DMS53 (cell line): ENCODE measurements around the gene KRT33B.
A peak's percentile ranks its signal among the peaks of the same experiment; 100 is the strongest.
"Not testable (repeated sequence)": the region's sequence is repeated elsewhere in the genome, so short reads cannot be mapped to it uniquely, and the experiment has no call there.

Experiments used
- DNase-seq: peaks from one replicate; lab custom pipeline; 2025; lab: John Stamatoyannopoulos, UW

The KRT33B gene

DNA sequence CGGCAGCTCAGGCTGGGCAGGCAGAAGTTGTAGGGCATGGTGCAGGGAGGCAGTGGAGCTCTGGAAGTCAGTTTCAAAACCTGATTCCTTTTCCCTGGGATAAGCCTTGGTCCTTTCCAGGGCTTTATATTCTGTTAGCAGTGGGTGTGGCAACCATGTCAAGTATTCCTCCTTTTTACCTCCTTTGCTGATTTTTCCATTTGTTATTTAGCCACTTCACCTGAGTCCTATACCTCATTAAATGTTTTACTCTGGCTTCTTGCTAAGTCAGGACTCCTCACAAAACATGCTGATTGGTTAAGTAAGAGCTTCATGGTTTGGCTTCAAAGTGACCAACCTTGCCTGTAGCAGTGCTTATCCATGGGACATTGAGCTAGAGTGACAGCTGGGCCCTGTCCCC is at the start of gene KRT33B:
Gene KRT33B, minus strand, starts transcription at position 101 of the 400 bp plus-strand sequence. Its CDS starts 63 bp downstream, at position 38.
- no peak for DNase-seq

DNA sequence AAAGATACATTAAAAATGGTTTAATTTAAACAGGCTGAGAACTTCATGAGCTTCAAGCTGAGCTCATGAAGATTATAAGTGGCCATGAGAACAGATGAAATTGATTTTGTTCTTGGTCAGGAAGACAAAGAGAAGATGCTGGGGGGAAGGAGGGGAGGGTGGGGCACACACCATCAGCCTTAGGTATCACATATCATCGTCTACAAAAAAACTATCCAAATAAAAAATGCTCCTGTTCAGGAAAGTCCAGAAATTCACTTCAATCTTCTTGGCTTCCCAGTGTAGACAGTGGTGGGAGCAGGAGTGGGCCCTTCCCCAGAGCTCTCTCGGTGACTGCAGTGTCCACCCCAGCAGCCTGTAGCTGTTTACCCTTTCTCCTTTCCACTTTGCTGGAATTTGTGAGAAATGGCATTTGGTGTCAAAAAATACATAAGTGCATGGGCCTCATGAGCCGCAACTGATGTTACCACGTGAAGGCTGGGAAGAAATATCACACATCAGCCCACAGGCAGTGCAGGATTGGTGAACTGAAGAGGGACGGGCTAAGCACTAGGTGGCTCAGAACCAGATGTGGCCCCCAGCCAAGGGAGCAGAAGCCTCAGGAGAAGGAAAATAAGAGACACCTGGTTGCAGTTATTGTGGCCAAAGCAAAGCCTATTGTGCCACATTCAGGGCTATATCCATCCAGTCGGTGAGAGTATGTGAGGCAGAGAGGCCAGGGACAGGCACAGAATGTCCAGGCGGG is 48.7 kb upstream of the KRT33B start:
- DNase-seq, result no peak

DNA sequence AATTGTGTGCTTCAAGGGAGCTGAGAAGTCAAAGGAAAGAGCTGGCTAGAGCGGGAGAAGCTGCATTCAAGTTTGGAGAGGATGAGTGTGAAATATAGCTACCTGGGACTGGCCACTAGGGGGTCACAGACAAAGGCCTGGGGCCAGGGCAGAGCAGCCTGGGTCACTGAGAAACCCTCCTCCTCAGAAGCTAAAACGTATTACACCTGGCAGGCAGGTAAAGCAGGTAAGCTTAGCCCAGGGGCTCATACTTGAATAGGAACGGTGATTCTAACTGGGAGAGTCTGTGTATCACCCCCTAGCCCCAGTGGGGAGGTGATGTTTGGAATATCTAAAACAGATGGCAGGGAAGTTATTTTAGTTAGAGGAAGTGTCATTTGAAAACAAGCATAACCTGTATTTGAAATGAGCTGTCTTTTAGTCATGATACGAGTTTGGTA is 48.0 kb upstream of the KRT33B start:
- DNase-seq, result peak; percentile 55

DNA sequence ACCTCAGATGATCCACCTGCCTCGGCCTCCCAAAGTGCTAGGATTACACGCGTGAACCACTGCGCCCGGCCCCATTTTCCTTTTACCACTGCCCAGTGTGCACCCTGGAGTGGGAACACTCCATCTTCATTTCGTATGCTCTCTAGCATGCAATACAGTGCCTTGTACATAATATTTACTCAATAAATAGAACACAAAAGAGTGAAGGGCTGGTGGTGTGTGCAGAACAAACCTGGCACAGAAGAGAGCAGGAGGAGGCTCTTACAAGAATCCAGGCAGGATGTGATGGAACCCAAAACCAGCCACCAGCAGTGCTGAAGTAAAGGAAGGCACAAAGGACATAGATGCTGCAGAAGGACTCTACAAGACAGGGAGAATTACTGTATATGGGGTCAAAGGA is 47.5 kb upstream of the KRT33B start:
- DNase-seq, result peak; percentile 62

DNA sequence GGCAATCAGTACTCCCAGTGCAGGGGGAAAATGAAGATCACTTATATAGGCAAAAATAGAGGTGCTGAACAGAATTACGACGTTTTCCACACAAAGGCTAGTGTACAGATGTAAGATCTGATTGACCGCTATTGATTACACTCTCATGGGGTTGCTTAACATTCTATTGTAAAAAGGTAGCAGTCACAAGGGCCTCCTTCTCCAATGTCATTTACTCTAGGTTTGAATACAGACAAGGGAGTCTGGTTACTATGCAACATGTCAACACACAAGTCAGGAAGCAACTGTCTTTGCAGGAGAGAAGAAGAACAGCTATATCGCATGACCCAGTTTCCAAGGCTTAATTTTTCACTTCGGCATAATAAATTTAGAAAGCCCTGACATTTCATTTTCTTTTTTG is 46.9 kb upstream of the KRT33B start:
- peak; percentile 43 for DNase-seq

DNA sequence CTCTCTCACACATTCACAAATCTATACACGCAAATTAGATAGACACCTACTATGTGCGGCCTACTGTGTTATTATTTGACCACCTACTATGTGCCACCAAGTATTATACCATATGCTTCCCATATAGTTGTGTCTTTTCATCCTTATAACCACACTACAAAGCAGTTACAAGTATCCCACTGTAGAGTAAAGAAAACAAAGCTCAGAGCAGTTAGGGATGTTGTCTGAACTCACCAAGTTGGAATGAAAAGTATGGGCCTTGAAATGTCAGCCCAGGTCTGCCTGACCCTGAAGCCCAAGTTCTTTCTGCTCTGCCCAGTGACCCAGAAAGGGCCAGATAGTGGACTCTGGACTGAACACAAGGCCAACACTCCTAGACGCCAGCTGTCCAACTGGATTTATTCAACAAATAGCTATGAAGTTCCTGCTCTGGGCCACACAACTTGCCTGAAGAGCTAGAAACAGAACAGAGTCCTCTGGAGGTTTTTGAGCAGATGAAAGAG is 46.3 kb upstream of the KRT33B start:
- DNase-seq, result peak; percentile 6

DNA sequence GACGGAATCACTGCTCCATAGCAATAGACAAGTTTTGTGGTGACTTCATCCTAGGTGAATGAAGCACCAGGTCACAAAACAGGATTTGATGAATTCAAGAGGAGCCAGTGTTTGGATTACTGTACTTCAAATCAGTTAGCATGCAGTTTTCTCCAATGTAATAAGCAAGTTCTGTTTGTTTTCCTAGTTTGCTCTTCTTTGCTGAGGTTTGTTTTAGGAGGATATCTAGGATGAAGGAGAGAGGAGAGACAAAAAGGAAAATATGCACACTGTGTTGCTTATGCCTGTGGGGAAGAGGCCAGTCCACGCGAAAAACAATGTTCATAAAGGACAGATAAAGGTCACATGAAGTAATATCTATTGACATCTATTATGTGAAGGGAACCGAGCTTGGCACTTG is 45.8 kb upstream of the KRT33B start:
- DNase-seq, result peak; percentile 51

DNA sequence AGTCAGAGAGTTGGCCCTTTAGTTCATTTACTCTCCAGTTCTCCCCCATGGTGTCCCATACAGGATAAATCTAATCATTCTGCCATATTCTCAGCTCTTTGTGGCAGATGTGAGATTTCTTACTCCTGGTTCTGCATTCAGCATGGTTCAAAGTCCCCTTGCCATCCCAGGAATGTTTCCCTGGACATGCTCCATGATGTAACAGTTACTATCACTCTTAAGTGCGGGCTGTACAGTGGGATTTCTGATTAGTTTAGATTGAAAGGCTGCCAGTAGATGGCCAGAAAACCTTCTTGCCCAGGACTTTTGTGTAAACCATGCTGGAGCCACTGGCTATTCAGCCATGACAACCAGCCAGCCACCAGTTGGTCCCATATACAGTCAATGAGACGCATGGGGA is 44.4 kb upstream of the KRT33B start:
- DNase-seq, result no peak

DNA sequence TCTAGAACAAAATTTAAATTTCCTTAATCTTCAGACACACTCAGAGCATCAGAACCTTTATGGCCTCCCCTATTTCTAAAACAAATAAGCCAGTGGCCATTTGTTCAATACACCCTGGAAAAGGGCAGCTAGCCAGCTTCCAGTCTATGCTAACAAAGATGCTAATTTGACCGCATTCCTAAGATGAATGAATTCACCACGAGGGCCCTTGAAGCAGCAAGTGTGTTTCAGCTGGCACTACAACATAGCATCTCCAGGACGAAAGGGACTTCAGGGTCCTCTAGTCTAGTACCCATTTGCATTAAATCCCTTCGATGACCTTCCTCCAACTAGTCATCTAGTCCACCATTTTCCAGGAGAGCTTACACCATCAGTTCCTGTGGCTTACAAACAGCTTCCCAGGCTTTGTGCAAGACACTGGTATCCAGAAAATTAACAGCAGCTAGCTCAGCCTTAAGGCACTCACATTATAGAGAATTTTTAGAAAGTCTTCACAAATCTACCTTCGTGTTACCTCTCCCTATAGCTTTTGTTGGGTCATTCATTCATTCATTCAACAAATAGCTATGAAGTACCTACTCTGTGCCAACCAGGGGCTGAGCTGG is 43.8 kb upstream of the KRT33B start:
- DNase-seq, result no peak

DNA sequence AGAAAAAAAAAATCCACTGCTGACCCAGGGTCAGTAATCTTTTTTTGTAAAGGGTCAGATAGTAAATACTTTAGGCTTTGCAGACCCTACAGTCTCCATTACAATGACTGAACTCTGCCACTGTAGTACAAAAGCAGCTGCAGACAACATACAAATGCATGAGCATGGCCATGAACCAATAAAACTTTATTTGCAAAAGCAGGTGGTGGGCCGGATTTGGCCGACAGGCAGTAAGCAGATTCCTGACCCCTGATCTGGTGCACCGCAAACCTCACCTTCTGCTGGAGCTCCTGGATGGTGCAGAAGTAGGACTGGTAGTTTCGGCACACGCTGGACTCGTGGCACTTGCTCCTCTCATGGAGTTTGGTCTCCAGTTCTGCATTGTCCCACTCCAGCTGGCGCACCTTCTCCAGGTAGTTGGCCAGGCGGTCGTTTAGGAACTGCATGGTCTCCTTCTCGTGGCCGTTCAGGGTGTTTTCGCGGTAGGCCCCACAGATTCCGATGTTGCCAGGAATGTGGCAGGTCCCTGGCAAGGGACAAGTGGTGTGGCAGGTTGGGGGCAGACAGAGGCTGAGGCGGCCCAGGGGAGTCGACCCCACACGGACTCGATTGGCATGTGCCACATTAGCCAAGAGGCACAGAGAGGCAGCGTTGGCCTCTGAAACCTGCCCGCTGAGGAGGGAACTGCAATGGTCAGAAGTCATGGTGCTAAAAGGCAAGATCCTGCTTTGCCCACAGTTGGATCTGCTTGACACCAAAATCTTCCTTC is 41.6 kb upstream of the KRT33B start:
- DNase-seq, result no peak

DNA sequence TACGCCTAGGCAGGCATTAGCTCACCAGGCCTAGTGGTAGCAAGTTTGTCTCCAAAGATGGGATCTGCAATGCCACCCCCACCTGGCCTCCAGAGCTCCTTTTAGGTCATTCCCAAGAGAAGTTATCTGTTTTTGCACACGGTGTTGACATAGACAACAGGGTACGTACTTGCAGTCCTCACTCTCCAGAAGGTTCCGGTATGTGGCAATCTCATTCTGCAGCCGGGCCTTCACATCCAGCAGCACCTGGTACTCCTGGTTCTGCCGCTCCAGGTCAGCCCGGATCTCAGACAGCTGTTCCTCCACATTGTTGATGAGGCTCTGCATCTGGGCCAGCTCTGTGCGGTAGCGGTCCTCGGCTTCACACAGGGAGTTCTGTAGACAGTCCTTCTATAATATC is 37.6 kb upstream of the KRT33B start:
- DNase-seq, result no peak

DNA sequence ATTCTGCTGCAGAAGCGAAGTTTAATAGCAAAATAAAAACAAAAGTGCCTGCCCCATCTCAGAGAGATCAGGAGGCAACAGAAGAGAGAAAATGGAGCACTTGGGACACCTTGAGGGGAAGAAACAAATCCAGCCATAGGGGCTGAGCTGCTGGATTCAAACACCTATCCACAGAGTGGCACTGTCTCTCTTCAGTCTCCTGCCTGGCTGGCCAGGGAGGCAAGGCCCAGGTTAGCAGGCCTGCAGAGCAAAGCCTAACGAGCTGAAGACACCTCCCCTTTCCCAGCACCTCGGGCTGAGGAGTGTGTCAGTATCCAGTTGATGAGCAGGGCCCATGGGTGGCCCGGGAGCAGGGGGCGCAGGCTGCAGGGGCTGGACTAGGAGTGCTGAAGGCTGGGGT is 36.6 kb upstream of the KRT33B start:
- no peak for DNase-seq

DNA sequence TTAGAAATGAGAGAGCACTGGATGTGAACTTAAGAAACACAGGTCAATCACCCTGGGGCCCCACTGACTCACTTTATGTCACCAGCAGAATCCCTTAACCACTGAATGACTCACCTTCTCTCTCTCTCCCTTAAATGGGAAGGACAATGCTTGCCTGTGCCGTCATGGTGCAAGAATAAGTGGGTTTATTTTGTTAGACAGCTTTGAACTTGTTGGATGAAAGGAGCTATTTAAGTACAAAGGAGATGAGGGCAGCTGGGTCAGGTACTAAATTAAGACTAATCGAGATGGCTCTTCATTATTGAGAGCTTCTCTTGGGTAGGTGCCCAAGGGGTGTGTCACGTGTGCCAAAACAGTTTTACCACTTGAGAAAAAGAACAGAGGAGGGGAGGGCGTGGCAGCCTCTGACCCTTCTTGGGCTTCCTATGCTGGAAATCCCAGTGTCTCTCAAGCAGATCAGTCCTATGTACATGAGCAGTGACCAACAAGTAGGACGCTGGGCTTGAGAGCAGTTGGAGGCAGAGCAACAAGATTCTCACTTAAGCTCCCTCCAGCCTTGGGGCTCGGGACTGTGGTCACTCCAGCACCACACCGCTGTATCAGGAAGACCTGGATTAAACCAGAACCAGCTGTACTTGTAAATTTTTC is 34.5 kb upstream of the KRT33B start:
- peak; percentile 88 for DNase-seq

DNA sequence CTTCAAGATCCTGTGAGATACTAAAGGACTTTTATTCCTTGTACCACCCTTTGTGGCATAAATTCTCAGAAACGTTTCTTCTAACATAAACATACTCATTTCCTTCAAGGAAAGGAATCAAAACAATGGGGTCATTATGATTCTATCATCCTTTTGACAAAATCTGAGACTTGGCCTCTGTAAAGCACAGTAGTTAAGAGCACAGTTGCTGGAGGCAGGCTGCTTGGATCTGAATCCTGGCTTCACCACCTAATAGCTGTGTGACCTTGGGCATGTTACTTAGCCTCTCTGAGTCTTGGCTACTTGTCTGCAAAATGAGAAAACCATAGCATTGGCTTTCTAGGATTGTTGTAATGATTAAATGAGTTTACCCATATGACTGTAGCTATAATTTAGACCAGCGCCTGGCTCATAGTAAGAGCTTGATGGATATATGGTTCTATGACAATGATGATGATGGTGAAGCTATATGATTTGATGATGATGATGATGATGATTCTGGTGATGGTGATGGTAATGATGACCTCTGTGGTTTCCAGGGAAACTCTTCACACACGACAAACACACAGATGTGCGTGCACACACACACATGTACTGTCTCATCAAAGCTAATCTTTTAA is 33.9 kb upstream of the KRT33B start:
- no peak for DNase-seq

DNA sequence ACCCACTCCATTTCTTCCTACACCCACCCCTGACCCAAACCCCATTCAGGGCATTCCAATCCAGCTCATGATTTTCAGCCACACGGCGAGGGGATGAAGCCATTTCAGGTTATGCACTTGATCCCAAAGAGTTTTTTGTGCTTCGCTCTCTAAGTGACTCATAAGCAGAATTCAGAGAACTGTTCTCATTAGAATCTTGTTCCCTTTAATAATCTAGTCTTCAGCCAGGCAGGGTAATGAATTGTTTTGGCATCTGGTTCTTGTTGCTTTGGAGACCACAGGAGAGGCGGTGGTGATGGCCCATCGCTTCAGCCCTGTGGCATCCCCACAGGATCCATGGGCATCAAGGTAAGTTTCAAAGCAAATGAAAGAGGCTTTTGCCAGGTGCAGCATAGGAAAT is 32.5 kb upstream of the KRT33B start:
- DNase-seq, result no peak

DNA sequence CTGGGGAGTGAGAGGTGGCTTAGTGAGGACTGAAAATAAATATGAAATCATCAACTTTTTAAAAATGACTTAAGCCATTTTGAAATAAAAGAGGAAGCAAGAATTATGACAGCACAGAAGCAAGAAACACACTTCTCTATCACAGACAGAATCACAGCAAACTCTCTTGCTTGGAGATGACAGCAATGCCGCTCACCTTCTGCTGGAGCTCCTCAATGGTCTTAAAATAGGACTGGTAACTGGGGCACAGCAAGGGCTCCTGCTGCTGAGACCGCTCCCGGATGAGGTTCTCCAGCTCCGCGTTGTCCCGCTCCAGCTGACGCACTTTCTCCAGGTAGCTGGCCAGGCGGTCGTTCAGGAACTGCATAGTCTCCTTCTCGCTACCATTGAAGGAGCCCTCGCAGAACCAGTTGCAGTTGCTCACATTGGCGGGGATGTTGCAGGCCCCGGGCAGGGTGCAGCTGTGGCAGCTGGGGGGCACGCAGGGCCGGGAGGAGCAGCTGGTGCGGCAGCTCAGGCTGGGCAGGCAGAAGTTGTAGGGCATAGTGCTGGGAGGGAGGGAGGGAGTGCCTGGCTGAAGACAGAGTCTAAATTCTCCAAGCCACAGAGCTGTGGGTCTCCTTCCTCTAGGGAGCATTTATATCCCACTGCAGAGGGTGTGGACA is 27.5 kb upstream of the KRT33B start, which contains the start of gene KRT31:
Gene KRT31, minus strand, starts transcription at position 613 of the 665 bp plus-strand sequence. Its CDS starts 69 bp downstream, at position 544.
- no peak for DNase-seq

DNA sequence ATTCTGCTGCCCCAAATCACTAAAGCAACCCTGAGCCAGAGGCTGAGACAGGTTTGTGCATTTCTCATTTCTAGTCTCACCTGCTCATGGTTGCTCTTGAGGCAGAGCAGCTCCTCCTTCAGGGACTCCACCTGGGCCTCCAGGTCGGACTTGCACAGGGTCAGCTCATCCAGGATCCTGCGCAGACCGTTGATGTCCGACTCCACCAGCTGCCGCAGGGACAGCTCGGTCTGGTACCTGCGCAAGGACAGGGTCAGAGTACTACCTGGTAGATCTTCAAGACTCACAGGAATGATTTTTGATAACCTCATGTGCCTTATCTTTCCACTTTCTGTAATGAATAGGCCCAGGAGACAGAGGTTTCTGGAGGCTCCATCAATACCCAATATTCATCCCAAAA is 26.7 kb upstream of the KRT33B start:
- DNase-seq, result no peak

DNA sequence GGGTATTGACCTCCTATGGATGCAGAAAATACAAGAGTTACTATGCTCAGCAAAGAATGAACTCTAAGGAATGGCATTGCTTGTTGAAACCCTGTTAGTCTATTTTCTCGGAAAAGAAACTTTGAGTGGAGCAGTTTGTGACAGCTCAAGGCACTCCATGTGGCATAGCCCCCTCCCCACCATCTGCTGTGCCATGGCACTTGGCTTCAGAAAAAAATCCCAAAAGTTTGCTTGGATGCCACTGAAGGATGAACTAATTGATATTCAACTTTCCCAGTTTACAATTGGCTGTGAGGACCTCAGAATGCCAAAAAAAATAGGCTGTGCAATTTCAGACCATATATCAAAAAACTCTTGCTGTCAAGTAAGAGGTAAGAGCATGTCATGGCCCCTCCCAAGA is 26.0 kb upstream of the KRT33B start:
- DNase-seq, result no peak

DNA sequence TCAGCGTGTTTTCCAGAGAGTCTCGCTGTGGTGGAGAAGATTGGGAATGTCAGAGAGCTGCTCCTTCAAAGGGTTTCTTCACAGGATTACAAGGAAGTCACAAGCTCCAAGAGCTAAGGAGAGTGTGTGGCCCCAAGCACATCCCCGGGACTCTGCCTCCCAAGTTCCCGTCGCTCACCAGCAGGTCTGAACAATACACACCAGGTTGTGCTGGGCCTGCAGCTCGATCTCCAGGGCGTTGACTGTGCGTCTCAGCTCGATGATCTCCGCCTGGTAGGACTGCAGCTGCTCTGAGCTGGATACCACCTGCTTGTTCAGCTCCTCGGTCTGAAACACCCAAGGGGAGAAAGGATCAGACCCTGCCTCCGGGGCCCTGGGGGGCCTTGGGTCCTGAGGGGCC is 25.4 kb upstream of the KRT33B start:
- not testable (repeated sequence) for DNase-seq

DNA sequence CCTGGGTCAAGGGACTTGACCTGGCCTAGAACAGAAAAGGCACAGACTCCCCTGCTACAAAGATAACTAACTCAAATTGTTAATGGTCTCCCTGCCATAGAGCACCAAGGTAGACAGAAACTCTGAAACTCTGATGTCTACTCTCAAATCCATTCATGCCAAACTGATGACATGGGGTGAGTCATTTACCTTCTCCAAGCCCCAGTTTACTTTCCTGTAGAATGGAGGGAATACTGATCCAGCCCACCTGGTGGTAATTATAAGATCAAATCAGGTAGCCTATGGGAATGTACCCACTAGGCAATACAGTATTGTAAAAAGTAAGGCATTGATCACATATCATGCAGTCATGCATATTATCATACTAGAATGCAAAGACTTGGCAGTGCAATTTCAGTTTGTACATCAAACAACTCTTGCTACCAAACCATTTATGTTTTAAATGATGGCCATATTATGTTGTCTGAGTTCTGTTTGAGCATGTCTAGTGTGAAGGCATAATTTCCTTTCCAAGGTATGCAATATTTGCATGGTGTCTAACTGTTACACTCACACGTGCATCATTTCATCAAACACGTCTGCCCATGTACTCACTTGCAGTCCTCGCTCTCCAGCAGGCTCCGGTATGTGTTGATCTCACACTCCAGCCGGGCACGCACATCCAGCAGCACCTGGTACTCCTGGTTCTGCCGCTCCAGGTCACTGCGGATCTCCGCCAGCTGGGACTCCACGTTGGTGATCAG is 24.8 kb upstream of the KRT33B start:
- no peak for DNase-seq
